Measurements from ENCODE around the gene ZNF622. TPM values are rescaled to one million over a fixed set of nuclear protein-coding genes. Genes with fewer than 3 reads are reported as not detected.

Gene ZNF622
- total and polyA plus RNA-seq, 10 of the 15 experiments (the other 5 are each of a cell fraction or from before 2014, with no cell fraction given) = 9.0 to 60.3 (median 31.0) TPM

- BruUV-seq (replicated peaks) = no TSS peak
- WGBS (ENCODE audit: insufficient coverage, insufficient replicate concordance, low lambda C conversion rate, missing lambda C conversion rate) = 44% methylated on average over 9 of the region's 10 CpGs
- FAIRE-seq = no peak
- CTCF ChIA-PET = no interaction called here
- no peak for DNase-seq (ENCODE audit: low read depth, low spot score)
- in situ Hi-C loops (cut with MboI) = no loop called here
- TF ChIP-seq HDGF (IDR thresholded peaks at IDR 0.05) (no peak), SMAD5 (IDR thresholded peaks at IDR 0.05; ENCODE audit: low read depth) (no peak), EZH2 (IDR thresholded peaks at IDR 0.05; ENCODE audit: borderline replicate concordance, control insufficient read depth, low read depth, low read length) (no peak)
- Histone ChIP-seq H2AFZ (ENCODE audit: control insufficient read depth, low read depth, low read length) (no peak overlapping the region), H3K4me3 (no peak overlapping the region), H3K36me3 (ENCODE audit: control insufficient read depth in 2 of 2, insufficient read depth in 2 of 2, low read length in 1 of 2) (no peaks in the 10 kb centered on the region), H3K9me3 (replicated peaks; ENCODE audit: control insufficient read depth, insufficient read depth, low read length) (peaks cover 2% of the 10 kb centered on the region; the same call in 1 of the 3 replicates), H3K27ac (ENCODE audit: control insufficient read depth, insufficient read depth) (no peak overlapping the region), H3K4me2 (ENCODE audit: control insufficient read depth, insufficient read depth) (no peak overlapping the region), H3K9ac (ENCODE audit: control insufficient read depth, insufficient read depth, low read length) (no peak overlapping the region), H3K27me3 (replicated peaks in 1 of 2; ENCODE audit: control insufficient read depth in 2 of 2, insufficient read depth in 2 of 2, low read length in 1 of 2) (no peaks in the 10 kb centered on the region), H3K79me2 (ENCODE audit: control insufficient read depth, insufficient read depth, low read length) (no peaks in the 10 kb centered on the region), H3K4me1 (ENCODE audit: control insufficient read depth, insufficient read depth, low read length) (no peaks in the 10 kb centered on the region), H4K20me1 (ENCODE audit: control insufficient read depth, insufficient read depth) (no peaks in the 10 kb centered on the region)
- intact Hi-C loops (cut with micrococcal nuclease; ENCODE audit: unreplicated experiment) = no loop called here
- SMC1A ChIA-PET (ENCODE audit: uncharacterized antibody, unreplicated experiment) = no interaction called here
- POLR2A ChIA-PET = no interaction called here
- RAD21 ChIA-PET (ENCODE audit: unreplicated experiment) = no interaction called here
- ATAC-seq = no peak
Observed at GRCh38 chr5:16492398-16493140, 27.0 kb upstream of the ZNF622 start.

GRCh38 chr5:16490911-16491310 is 25.3 kb upstream of the ZNF622 start:
- H3K9ac ChIP-seq (ENCODE audit: control insufficient read depth, insufficient read depth, low read length) = no peak overlapping the region
- H3K27ac ChIP-seq (ENCODE audit: control insufficient read depth, insufficient read depth) = no peak overlapping the region
- FAIRE-seq = no peak
- H3K9me3 ChIP-seq (replicated peaks; ENCODE audit: control insufficient read depth, insufficient read depth, low read length) = peaks cover 2% of the 10 kb centered on the region; the same call in 1 of the 3 replicates
- no peak for ATAC-seq
- intact Hi-C loops (cut with micrococcal nuclease; ENCODE audit: unreplicated experiment) (no loop called here), in situ Hi-C loops (cut with MboI) (no loop called here)
- H2AFZ ChIP-seq (ENCODE audit: control insufficient read depth, low read depth, low read length) = no peak overlapping the region
- RAD21 ChIA-PET (ENCODE audit: unreplicated experiment) = interaction anchor here (0.6 kb wide), 1 partner anchor 303 kb away, joined by 3 read pairs; no protein-coding TSS in a partner anchor
- 47% methylated on average over 8 of the region's 8 CpGs for WGBS (ENCODE audit: insufficient coverage, insufficient replicate concordance, low lambda C conversion rate, missing lambda C conversion rate)
- no peaks in the 10 kb centered on the region for H4K20me1 ChIP-seq (ENCODE audit: control insufficient read depth, insufficient read depth)
- SMC1A ChIA-PET (ENCODE audit: uncharacterized antibody, unreplicated experiment) = no interaction called here
- no peaks in the 10 kb centered on the region for H3K36me3 ChIP-seq (ENCODE audit: control insufficient read depth in 2 of 2, insufficient read depth in 2 of 2, low read length in 1 of 2)
- no peaks in the 10 kb centered on the region for H3K79me2 ChIP-seq (ENCODE audit: control insufficient read depth, insufficient read depth, low read length)
- H3K4me2 ChIP-seq (ENCODE audit: control insufficient read depth, insufficient read depth) = no peak overlapping the region
- H3K4me3 ChIP-seq = no peak overlapping the region
- no peaks in the 10 kb centered on the region; a peak in 1 of 4 replicates for H3K27me3 ChIP-seq (replicated peaks in 1 of 2; ENCODE audit: control insufficient read depth in 2 of 2, insufficient read depth in 2 of 2, low read length in 1 of 2)
- no peak for DNase-seq (ENCODE audit: low read depth, low spot score)
- no peaks in the 10 kb centered on the region for H3K4me1 ChIP-seq (ENCODE audit: control insufficient read depth, insufficient read depth, low read length)
- CTCF ChIA-PET = interaction anchor here (1.3 to 1.9 kb wide), 2 partner anchors 59 to 61 kb away, joined by 4 to 17 read pairs; no protein-coding TSS in a partner anchor
- POLR2A ChIA-PET = no interaction called here
- BruUV-seq (replicated peaks) = no TSS peak
- TF ChIP-seq RELA (IDR thresholded peaks at IDR 0.05; ENCODE audit: borderline replicate concordance, partially characterized antibody) (no peak), BRCA1 (IDR thresholded peaks at IDR 0.05; ENCODE audit: low read depth, low read length) (no peak), ZZZ3 (IDR thresholded peaks at IDR 0.05; ENCODE audit: control insufficient read depth, insufficient read length, low read depth) (no peak), POU2F2 (IDR thresholded peaks at IDR 0.05; ENCODE audit: borderline replicate concordance, low read depth, low read length) (no peak), CEBPB (IDR thresholded peaks at IDR 0.05; ENCODE audit: borderline replicate concordance in 1 of 2, low read depth in 2 of 2, low read length in 2 of 2) (no peak), NFYB (IDR thresholded peaks at IDR 0.05; ENCODE audit: insufficient read depth, low read depth, low read length) (no peak), CHD4 (IDR thresholded peaks at IDR 0.05) (no peak), EZH2 (IDR thresholded peaks at IDR 0.05; ENCODE audit: borderline replicate concordance, control insufficient read depth, low read depth, low read length) (no peak), TBL1XR1 (IDR thresholded peaks at IDR 0.05; ENCODE audit: low read depth, low read length) (no peak), IRF4 (IDR thresholded peaks at IDR 0.05; ENCODE audit: low read depth, low read length) (no peak), MYC (IDR thresholded peaks at IDR 0.05; ENCODE audit: insufficient read depth, insufficient read length, insufficient replicate concordance, low read length, severe bottlenecking) (no peak), ESRRA (IDR thresholded peaks at IDR 0.05; ENCODE audit: low read length) (no peak), SIN3A (IDR thresholded peaks at IDR 0.05; ENCODE audit: low read depth, low read length) (no peak), SUPT20H (IDR thresholded peaks at IDR 0.05; ENCODE audit: borderline replicate concordance, control insufficient read depth, low read depth, low read length) (no peak)

All from GM12878 (cell line).